WTC11 (cell line): ENCODE results near the gene SEMA5B. TPM values are rescaled to one million over a fixed set of nuclear protein-coding genes. Genes with fewer than 3 reads are reported as not detected.

ENCODE experiments used
- ATAC-seq: fragments of 200-7000 bp; cut with Tn5 transposase; 2 replicates; pipeline ENCODE4 v1.10.0; 2021; ENCODE audit warnings: mild to moderate bottlenecking, moderate library complexity
- CTCF ChIA-PET: fragments of 300-600 bp; sonication (Branson Sonifier 250); formaldehyde crosslinking; loops from one replicate; lab custom pipeline; 2021; ENCODE audit warnings: antibody characterized with exemption; lab: Charles Lee
- POLR2A ChIA-PET: fragments of 350-600 bp; sonication (Branson Sonifier 250); formaldehyde crosslinking; loops from one replicate; lab custom pipeline; 2021; ENCODE audit warnings: antibody characterized with exemption; lab: Charles Lee
- DNase-seq: peaks from one replicate; pipeline ENCODE4 v3.0.0; 2021; ENCODE audit warnings: low spot score
- H3K27ac Mint-ChIP-seq: 2 replicates; pipeline ENCODE4 v1.8.0; 2021; ENCODE audit warnings: mixed read lengths
- H3K27me3 Mint-ChIP-seq: 2 replicates; pipeline ENCODE4 v1.8.0; 2021; ENCODE audit warnings: low read depth, mild to moderate bottlenecking, moderate library complexity, mixed read lengths
- H3K36me3 Mint-ChIP-seq: 2 replicates; pipeline ENCODE4 v1.8.0; 2021; ENCODE audit warnings: mixed read lengths
- H3K4me1 Mint-ChIP-seq: 2 replicates; pipeline ENCODE4 v1.8.0; 2022; ENCODE audit warnings: mixed read lengths
- H3K4me3 Mint-ChIP-seq: 2 replicates; pipeline ENCODE4 v1.8.0; 2021; ENCODE audit warnings: mild to moderate bottlenecking, moderate library complexity, mixed read lengths
- H3K9me3 Mint-ChIP-seq: 2 replicates; pipeline ENCODE4 v1.8.0; 2021; ENCODE audit warnings: mixed read lengths
- FOXK1 ChIP-seq: sonication (generic); formaldehyde crosslinking; IDR thresholded peaks from 2 replicates; pipeline ENCODE4 v1.8.0; 2022; ENCODE audit warnings: mild to moderate bottlenecking, moderate library complexity, missing genetic modification reagents
- GRHL2 ChIP-seq: fragments of 250-450 bp; sonication (Bioruptor Pico); IDR thresholded peaks from 2 replicates; pipeline ENCODE4 v1.8.0; 2022; ENCODE audit warnings: mild to moderate bottlenecking, moderate library complexity; ENCODE audit not compliant: insufficient replicate concordance, severe bottlenecking
- IRF2 ChIP-seq: sonication (generic); formaldehyde crosslinking; IDR thresholded peaks from 2 replicates; pipeline ENCODE4 v1.8.0; 2022; ENCODE audit warnings: low read depth, missing genetic modification reagents, borderline replicate concordance
- MYBL2 ChIP-seq: sonication (generic); formaldehyde crosslinking; IDR thresholded peaks from 2 replicates; pipeline ENCODE4 v1.8.1; 2023; ENCODE audit warnings: mild to moderate bottlenecking, moderate library complexity, missing genetic modification reagents
- TEAD1 ChIP-seq: sonication (generic); formaldehyde crosslinking; IDR thresholded peaks from 2 replicates; pipeline ENCODE4 v1.8.0; 2022; ENCODE audit warnings: mild to moderate bottlenecking, missing genetic modification reagents
- ZNF232 ChIP-seq: sonication (generic); formaldehyde crosslinking; IDR thresholded peaks from 2 replicates; pipeline ENCODE4 v1.8.0; 2022; ENCODE audit warnings: mild to moderate bottlenecking, missing genetic modification reagents
- ZNF396 ChIP-seq: fragments of 250-450 bp; sonication (Bioruptor Pico); IDR thresholded peaks from 2 replicates; pipeline ENCODE4 v1.8.0; 2021; ENCODE audit warnings: mild to moderate bottlenecking, moderate library complexity, borderline replicate concordance
- total RNA-seq: library from RNA; stranded (reverse); gene quantifications from 3 replicates; pipeline ENCODE4 v1.2.3, GENCODE V29; 2021
- TF ChIP-seq, protein P1 (sequence below): sonication (generic); formaldehyde crosslinking; IDR thresholded peaks from 2 replicates; pipeline ENCODE4 v1.8.1; 2022; ENCODE audit warnings: missing genetic modification reagents, borderline replicate concordance
- TF ChIP-seq, protein P2 (sequence below): sonication (generic); formaldehyde crosslinking; IDR thresholded peaks from 2 replicates; pipeline ENCODE4 v1.8.0; 2022; ENCODE audit warnings: missing genetic modification reagents
- TF ChIP-seq, protein P3 (sequence below): sonication (generic); formaldehyde crosslinking; IDR thresholded peaks from 2 replicates; pipeline ENCODE4 v1.8.1; 2022; ENCODE audit warnings: mild to moderate bottlenecking, missing genetic modification reagents, moderate library complexity, borderline replicate concordance
- TF ChIP-seq, protein P4 (sequence below): fragments of 200-600 bp; IDR thresholded peaks from 2 replicates; pipeline ENCODE4 v1.8.0; 2022; ENCODE audit warnings: antibody characterized with exemption
- TF ChIP-seq, protein P5 (sequence below): fragments of 250-450 bp; sonication (Bioruptor Pico); IDR thresholded peaks from 2 replicates; pipeline ENCODE4 v1.9.0; 2021; ENCODE audit warnings: mild to moderate bottlenecking
- TF ChIP-seq, protein P6 (sequence below): fragments of 250-450 bp; sonication (Bioruptor Pico); conservative IDR thresholded peaks from 2 replicates; pipeline ENCODE4 v1.9.0; 2021; ENCODE audit warnings: mild to moderate bottlenecking

The SEMA5B gene
- total RNA-seq, 1 experiment from 2014 or later, result 20.7 TPM

DNA sequence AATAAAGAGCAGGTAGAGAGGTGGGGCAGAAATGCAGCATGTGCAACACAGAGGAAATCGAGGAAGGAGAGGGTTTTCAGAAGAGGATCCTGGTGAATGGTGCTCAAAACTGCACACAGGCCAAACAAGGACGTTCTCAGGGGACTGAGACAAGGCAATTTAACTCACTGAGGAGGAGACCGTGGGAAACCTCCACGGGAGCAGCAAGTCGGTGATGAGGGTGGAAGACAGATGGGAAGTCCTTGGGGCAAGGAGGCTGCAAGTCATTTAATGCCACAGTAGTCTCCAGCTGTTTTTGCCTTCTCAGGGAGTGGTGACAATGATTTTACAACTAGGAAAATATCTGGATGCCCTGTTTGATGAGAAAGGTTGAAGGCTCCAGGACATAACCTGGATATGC is 27.8 kb upstream of the SEMA5B start:
- POLR2A ChIA-PET, result no interaction called here
- DNase-seq (no peak), ATAC-seq (no peak)
- Mint-ChIP-seq H3K27me3 (peaks cover 6% of the 10 kb centered on the region), H3K36me3 (no peaks in the 10 kb centered on the region), H3K4me3 (no peak overlapping the region), H3K27ac (no peak overlapping the region), H3K9me3 (no peaks in the 10 kb centered on the region), H3K4me1 (peaks cover 4% of the 10 kb centered on the region)
- CTCF ChIA-PET, result interaction anchor here (0.8 to 1.0 kb wide), 2 partner anchors 11 to 64 kb away, joined by 3 to 4 read pairs; partner anchors contain the start of gene PDIA5
- TF ChIP-seq, protein P1, sequence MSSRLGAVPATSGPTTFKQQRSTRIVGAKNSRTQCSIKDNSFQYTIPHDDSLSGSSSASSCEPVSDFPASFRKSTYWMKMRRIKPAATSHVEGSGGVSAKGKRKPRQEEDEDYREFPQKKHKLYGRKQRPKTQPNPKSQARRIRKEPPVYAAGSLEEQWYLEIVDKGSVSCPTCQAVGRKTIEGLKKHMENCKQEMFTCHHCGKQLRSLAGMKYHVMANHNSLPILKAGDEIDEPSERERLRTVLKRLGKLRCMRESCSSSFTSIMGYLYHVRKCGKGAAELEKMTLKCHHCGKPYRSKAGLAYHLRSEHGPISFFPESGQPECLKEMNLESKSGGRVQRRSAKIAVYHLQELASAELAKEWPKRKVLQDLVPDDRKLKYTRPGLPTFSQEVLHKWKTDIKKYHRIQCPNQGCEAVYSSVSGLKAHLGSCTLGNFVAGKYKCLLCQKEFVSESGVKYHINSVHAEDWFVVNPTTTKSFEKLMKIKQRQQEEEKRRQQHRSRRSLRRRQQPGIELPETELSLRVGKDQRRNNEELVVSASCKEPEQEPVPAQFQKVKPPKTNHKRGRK, result no peak
- TF ChIP-seq IRF2 (CRISPR knock-in tag) (no peak), GRHL2 (CRISPR knock-in tag) (no peak), MYBL2 (CRISPR knock-in tag) (no peak), ZNF396 (CRISPR knock-in tag) (no peak), ZNF232 (no peak), FOXK1 (CRISPR knock-in tag) (no peak), TEAD1 (CRISPR knock-in tag) (no peak)
- TF ChIP-seq, protein P2, sequence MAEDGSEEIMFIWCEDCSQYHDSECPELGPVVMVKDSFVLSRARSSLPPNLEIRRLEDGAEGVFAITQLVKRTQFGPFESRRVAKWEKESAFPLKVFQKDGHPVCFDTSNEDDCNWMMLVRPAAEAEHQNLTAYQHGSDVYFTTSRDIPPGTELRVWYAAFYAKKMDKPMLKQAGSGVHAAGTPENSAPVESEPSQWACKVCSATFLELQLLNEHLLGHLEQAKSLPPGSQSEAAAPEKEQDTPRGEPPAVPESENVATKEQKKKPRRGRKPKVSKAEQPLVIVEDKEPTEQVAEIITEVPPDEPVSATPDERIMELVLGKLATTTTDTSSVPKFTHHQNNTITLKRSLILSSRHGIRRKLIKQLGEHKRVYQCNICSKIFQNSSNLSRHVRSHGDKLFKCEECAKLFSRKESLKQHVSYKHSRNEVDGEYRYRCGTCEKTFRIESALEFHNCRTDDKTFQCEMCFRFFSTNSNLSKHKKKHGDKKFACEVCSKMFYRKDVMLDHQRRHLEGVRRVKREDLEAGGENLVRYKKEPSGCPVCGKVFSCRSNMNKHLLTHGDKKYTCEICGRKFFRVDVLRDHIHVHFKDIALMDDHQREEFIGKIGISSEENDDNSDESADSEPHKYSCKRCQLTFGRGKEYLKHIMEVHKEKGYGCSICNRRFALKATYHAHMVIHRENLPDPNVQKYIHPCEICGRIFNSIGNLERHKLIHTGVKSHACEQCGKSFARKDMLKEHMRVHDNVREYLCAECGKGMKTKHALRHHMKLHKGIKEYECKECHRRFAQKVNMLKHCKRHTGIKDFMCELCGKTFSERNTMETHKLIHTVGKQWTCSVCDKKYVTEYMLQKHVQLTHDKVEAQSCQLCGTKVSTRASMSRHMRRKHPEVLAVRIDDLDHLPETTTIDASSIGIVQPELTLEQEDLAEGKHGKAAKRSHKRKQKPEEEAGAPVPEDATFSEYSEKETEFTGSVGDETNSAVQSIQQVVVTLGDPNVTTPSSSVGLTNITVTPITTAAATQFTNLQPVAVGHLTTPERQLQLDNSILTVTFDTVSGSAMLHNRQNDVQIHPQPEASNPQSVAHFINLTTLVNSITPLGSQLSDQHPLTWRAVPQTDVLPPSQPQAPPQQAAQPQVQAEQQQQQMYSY, result no peak
- TF ChIP-seq, protein P3, sequence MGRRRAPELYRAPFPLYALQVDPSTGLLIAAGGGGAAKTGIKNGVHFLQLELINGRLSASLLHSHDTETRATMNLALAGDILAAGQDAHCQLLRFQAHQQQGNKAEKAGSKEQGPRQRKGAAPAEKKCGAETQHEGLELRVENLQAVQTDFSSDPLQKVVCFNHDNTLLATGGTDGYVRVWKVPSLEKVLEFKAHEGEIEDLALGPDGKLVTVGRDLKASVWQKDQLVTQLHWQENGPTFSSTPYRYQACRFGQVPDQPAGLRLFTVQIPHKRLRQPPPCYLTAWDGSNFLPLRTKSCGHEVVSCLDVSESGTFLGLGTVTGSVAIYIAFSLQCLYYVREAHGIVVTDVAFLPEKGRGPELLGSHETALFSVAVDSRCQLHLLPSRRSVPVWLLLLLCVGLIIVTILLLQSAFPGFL, result no peak
- TF ChIP-seq, protein P4, sequence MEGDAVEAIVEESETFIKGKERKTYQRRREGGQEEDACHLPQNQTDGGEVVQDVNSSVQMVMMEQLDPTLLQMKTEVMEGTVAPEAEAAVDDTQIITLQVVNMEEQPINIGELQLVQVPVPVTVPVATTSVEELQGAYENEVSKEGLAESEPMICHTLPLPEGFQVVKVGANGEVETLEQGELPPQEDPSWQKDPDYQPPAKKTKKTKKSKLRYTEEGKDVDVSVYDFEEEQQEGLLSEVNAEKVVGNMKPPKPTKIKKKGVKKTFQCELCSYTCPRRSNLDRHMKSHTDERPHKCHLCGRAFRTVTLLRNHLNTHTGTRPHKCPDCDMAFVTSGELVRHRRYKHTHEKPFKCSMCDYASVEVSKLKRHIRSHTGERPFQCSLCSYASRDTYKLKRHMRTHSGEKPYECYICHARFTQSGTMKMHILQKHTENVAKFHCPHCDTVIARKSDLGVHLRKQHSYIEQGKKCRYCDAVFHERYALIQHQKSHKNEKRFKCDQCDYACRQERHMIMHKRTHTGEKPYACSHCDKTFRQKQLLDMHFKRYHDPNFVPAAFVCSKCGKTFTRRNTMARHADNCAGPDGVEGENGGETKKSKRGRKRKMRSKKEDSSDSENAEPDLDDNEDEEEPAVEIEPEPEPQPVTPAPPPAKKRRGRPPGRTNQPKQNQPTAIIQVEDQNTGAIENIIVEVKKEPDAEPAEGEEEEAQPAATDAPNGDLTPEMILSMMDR, result no peak
- TF ChIP-seq, protein P5, sequence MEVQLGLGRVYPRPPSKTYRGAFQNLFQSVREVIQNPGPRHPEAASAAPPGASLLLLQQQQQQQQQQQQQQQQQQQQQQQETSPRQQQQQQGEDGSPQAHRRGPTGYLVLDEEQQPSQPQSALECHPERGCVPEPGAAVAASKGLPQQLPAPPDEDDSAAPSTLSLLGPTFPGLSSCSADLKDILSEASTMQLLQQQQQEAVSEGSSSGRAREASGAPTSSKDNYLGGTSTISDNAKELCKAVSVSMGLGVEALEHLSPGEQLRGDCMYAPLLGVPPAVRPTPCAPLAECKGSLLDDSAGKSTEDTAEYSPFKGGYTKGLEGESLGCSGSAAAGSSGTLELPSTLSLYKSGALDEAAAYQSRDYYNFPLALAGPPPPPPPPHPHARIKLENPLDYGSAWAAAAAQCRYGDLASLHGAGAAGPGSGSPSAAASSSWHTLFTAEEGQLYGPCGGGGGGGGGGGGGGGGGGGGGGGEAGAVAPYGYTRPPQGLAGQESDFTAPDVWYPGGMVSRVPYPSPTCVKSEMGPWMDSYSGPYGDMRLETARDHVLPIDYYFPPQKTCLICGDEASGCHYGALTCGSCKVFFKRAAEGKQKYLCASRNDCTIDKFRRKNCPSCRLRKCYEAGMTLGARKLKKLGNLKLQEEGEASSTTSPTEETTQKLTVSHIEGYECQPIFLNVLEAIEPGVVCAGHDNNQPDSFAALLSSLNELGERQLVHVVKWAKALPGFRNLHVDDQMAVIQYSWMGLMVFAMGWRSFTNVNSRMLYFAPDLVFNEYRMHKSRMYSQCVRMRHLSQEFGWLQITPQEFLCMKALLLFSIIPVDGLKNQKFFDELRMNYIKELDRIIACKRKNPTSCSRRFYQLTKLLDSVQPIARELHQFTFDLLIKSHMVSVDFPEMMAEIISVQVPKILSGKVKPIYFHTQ (CRISPR knock-in tag), result no peak
- TF ChIP-seq, protein P6, sequence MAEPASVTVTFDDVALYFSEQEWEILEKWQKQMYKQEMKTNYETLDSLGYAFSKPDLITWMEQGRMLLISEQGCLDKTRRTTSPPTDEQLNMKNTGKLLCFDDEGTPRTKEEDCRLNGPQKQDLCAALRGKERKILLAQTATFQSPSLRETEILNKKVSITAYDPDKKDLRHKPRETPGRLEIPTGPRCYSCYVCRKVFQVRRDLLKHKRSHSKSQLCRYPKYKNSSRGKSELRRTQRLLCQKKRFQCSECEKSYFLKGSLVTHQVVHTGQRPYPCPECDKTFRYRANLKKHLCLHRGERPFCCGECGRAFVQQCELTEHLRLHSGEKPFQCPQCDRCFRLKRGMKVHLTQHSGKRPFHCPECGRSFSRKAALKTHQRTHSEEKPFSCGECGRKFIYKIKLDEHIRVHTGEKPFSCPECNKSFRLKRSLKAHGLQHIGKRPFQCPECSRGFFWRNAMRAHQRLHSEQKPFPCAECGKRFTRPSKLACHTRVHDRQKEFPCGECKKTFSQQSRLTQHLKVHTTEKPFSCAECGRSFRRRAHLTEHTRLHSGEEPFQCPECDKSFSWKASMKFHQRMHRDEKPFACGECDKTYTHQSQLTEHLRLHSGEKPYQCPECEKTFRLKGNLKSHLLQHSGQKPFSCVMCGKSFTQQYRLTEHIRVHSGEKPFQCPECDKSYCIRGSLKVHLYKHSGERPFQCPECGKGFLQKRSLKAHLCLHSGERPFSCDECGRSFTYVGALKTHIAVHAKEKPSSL (CRISPR knock-in tag), result no peak
